Fibroblast of mammary gland (primary cell): ENCODE data around the gene NRXN3.

ENCODE experiments used
- DNase-seq: peaks from one replicate; pipeline ENCODE4 v3.0.0-alpha.2; 2010; ENCODE audit warnings: low read depth
- H3K4me3 ChIP-seq: 2 replicates; pipeline ENCODE4 v1.5.1; 2011; ENCODE audit warnings: low read depth, mild to moderate bottlenecking, low read length, moderate library complexity; ENCODE audit not compliant: control insufficient read depth
- TF ChIP-seq, protein P1 (sequence below): conservative IDR thresholded peaks from 2 replicates; pipeline ENCODE4 v1.5.1; 2011; ENCODE audit warnings: low read depth, low read length, inconsistent platforms; ENCODE audit not compliant: control insufficient read depth, insufficient read depth

NRXN3 gene

DNA sequence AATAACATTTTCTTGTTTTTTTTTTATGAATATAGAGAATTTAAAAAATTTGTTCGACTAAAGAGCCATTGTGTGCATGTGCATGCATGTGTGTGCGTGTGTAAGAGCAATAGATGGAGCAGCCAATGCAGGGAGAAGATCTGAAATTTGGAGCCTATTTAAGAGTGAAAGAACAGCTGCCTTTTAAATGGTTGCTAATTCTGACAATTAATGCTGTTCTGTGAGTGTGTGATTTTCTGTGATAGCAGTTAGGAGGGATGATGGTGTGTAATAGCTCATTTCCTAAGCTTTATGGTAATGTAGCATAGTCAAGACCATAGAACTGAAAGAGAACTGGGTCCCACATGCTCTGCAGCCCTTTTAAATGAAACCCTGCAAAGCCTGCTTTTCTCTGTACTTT is 137.9 kb downstream of the NRXN3 start:
- H3K4me3 ChIP-seq, result no peak overlapping the region
- DNase-seq, result no peak
- TF ChIP-seq, protein P1, sequence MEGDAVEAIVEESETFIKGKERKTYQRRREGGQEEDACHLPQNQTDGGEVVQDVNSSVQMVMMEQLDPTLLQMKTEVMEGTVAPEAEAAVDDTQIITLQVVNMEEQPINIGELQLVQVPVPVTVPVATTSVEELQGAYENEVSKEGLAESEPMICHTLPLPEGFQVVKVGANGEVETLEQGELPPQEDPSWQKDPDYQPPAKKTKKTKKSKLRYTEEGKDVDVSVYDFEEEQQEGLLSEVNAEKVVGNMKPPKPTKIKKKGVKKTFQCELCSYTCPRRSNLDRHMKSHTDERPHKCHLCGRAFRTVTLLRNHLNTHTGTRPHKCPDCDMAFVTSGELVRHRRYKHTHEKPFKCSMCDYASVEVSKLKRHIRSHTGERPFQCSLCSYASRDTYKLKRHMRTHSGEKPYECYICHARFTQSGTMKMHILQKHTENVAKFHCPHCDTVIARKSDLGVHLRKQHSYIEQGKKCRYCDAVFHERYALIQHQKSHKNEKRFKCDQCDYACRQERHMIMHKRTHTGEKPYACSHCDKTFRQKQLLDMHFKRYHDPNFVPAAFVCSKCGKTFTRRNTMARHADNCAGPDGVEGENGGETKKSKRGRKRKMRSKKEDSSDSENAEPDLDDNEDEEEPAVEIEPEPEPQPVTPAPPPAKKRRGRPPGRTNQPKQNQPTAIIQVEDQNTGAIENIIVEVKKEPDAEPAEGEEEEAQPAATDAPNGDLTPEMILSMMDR, result no peak

DNA sequence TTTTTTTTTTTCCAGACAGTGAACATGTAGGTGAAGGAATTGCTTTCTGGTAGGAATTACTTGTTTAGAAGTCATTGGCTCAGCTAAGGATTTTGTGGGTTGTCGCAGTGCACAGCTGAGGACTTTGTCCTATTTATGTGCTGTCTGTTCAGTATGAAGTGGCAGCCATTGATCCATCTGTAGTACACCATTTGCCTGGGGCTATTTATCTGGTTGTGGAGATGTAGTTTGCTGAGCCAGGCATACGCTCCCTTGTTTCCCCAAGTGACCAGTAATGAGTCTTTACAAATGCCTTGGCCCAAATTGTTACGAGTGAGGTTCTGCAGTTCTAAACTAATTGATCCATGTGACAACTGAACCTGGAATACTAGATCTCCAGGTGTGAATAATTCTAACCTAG is 140.1 kb downstream of the NRXN3 start:
- no peak overlapping the region for H3K4me3 ChIP-seq
- DNase-seq, result no peak
- TF ChIP-seq, protein P1, result no peak

DNA sequence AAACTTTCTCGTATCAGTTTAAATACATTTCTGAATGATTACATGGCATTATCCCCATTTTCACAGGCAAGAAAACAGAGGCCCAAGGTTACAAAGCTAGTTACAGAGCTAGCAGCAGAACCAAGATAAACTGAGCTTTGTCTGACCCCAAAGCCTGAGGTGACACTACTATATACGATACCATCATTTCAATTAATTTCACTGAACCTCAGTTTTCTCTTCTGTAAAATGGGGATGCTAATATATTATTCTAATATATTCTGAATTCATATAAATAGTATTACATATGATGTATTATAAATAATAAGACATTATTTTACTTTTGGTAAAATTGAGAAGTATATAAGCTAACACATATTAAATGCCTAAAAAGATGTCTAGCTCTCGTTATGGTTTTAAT is 143.3 kb downstream of the NRXN3 start:
- no peak overlapping the region for H3K4me3 ChIP-seq
- TF ChIP-seq, protein P1, result no peak
- no peak for DNase-seq

DNA sequence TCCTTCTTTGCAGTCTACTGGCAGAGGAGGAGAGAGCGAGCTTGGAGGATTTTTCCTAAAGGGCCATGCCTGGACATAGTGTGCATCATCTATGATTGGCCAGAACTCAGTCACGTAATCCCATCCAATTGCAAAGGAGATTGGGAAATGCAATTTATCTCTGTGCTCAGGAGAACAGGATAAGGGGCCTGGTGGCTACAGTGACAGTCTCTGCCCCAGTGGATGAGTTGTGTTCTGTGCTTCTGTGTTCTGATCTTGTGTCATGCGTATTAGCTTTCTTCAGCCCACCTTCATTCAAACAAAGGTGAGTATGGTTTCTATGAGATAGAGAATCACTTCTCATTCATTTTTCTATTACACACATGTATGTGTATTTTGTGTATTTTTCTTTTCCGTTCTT is 144.3 kb downstream of the NRXN3 start:
- TF ChIP-seq, protein P1, result no peak
- no peak overlapping the region for H3K4me3 ChIP-seq
- no peak for DNase-seq

DNA sequence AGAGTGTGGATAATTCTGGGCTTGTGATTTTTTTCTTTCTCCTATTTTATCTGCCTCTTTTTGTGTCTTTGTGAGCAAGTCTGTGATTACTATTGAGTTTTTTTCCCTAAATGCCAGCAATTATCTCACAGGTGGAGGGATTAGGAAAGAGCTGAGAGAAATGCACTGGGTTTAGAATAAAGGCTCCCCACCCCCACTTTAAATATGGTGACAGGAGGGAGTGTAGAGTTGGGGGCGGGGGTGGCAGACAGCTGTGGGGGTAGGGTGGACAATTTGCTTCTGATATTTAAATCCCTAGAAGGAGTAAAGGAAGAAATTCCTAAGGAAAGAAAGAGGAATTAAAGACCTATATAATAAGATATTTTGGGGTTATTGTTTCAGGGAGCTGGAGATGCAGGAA is 145.9 kb downstream of the NRXN3 start:
- TF ChIP-seq, protein P1, result no peak
- no peak for DNase-seq
- H3K4me3 ChIP-seq, result no peak overlapping the region

DNA sequence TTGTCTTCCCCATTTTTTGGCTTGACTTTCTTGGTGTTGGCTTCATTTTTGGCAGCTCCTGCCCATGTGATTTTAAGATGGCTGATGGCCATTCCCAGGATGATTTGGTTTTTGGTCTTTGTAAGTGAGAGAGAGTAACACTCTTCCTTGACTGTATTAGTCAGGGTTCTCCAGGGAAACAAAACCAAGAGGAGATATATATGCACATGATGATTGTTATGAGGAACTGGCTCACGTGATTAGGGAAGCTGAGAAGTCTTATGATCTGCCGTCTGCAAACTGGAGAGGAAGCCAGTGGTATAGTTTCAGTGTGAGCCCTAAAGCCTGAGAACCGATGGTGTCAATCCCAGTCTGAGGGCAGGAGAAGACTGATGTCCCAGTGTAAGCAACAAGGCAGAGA is 146.6 kb downstream of the NRXN3 start:
- H3K4me3 ChIP-seq, result no peak overlapping the region
- TF ChIP-seq, protein P1, result no peak
- peak; percentile 55 for DNase-seq

DNA sequence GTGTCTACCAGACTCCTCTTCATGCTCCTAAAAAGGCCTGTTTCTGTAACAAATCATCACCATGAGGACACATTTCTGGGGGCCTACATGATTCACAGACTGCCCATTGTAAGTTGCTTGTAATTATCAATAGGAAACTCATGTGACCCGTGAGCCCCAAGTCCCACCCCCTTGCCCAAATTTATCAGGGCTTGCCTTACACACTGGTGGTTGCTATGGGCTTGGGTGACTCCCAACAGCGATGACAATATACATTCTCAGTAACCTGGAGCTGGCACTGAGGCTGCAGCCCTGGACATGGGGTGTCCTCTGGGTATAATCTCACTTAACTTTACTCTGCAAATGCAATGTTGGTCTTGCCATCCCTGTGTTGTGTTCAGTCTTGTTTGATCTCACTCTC is 149.2 kb downstream of the NRXN3 start:
- H3K4me3 ChIP-seq, result no peak overlapping the region
- TF ChIP-seq, protein P1, result no peak
- DNase-seq, result no peak
